Body of pancreas (tissue), 4 donors: ENCODE measurements around the gene WASL. TPM values are rescaled to one million over a fixed set of nuclear protein-coding genes. Genes with fewer than 3 reads are reported as not detected.

Experiments
- ATAC-seq: fragments of 150-250 bp; one replicate; pipeline ENCODE4 v1.9.1; 2016
- DNase-seq, 4 donors: peaks; one replicate each; pipeline ENCODE4 v3.0.0-alpha.2; 2019
- H3K27ac ChIP-seq, 4 donors: fragments of 200-600 bp; sonication (generic); 1 replicate in 3 of 4; 2 replicates in 1 of 4; pipeline versions ENCODE4 v1.5.1 to v1.6.1; 2016 to 2019; ENCODE audit warnings: mild to moderate bottlenecking in 1 of 4, mixed read lengths in 1 of 4, moderate library complexity in 1 of 4
- H3K27me3 ChIP-seq, 2 donors: fragments of 200-600 bp; sonication (generic); one replicate each; pipeline ENCODE4 v1.6.0; 2016; ENCODE audit warnings: mild to moderate bottlenecking in 1 of 2
- H3K36me3 ChIP-seq, 2 donors: fragments of 200-600 bp; sonication (generic); replicated peaks in 1 of 2; 2 replicates each; pipeline ENCODE4 v1.5.1; 2016; ENCODE audit warnings: low read depth in 2 of 2; ENCODE audit not compliant: insufficient read depth in 1 of 2
- H3K4me1 ChIP-seq: fragments of 200-600 bp; sonication (generic); one replicate; pipeline ENCODE4 v1.6.0; 2016
- H3K4me3 ChIP-seq, 2 donors: fragments of 200-600 bp; sonication (generic); 1 replicate in 1 of 2; 2 replicates in 1 of 2; pipeline ENCODE4 v1.5.1; 2016 to 2019
- H3K9me3 ChIP-seq, 3 donors: fragments of 200-600 bp; sonication (generic); 1 replicate in 2 of 3; 2 replicates in 1 of 3; pipeline ENCODE4 v1.5.1; 2016
- POLR2A ChIP-seq, 3 donors: fragments of 450-650 bp; IDR thresholded peaks; one replicate each; pipeline ENCODE4 v1.6.1; 2016; ENCODE audit warnings: antibody characterized with exemption in 3 of 3, mild to moderate bottlenecking in 2 of 3
- WGBS, 2 donors: methylation state at CpG; one replicate each; pipeline ENCODE4 v1.1.5; 2017; 5-methylcytosine and 5-hydroxymethylcytosine counted together
- intact Hi-C: fragments of 100-400 bp; cut with DNase I; formaldehyde crosslinking; loops from one replicate; pipeline ENCODE4 v1.15.1; 2023
- total RNA-seq, 2 donors: library from RNA; depleted of rRNA; stranded (reverse); fragments of >200 nt; gene quantifications; one replicate each; pipeline ENCODE4 v1.1.0, GENCODE V29; 2016
- TF ChIP-seq, protein P1 (sequence below), 7 experiments: fragments of 450-650 bp in 4 of 7; fragments of 200-600 bp in 3 of 7; sonication (generic) in 3 of 7; IDR thresholded peaks; one replicate each; pipeline ENCODE4 v1.5.1; 2016 to 2019; ENCODE audit warnings: antibody characterized with exemption in 7 of 7

Gene WASL
- total RNA-seq, 2 donors from 2014 or later: 12.9 to 20.5 TPM

GRCh38 chr7:123746931-123747488 lies 1.8 kb downstream of the WASL start:
- ATAC-seq (no peak), DNase-seq (no peak)
- H3K27ac ChIP-seq: peak overlapping the region; percentile 97 to 99 (median 98)
- H3K9me3 ChIP-seq: no peaks in the 10 kb centered on the region
- H3K4me1 ChIP-seq: peaks cover 76% of the 10 kb centered on the region
- intact Hi-C loops: no loop called here
- no peaks in the 10 kb centered on the region for H3K36me3 ChIP-seq
- WGBS, 2 donors: 2 to 5% methylated on average over 4 of the region's 4 CpGs
- H3K4me3 ChIP-seq: peak overlapping the region; percentile 85
- no peaks in the 10 kb centered on the region for H3K27me3 ChIP-seq
- no peak for TF ChIP-seq POLR2A (IDR thresholded peaks at IDR 0.05)
- TF ChIP-seq, protein P1, sequence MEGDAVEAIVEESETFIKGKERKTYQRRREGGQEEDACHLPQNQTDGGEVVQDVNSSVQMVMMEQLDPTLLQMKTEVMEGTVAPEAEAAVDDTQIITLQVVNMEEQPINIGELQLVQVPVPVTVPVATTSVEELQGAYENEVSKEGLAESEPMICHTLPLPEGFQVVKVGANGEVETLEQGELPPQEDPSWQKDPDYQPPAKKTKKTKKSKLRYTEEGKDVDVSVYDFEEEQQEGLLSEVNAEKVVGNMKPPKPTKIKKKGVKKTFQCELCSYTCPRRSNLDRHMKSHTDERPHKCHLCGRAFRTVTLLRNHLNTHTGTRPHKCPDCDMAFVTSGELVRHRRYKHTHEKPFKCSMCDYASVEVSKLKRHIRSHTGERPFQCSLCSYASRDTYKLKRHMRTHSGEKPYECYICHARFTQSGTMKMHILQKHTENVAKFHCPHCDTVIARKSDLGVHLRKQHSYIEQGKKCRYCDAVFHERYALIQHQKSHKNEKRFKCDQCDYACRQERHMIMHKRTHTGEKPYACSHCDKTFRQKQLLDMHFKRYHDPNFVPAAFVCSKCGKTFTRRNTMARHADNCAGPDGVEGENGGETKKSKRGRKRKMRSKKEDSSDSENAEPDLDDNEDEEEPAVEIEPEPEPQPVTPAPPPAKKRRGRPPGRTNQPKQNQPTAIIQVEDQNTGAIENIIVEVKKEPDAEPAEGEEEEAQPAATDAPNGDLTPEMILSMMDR (IDR thresholded peaks at IDR 0.05): no peak

DNA sequence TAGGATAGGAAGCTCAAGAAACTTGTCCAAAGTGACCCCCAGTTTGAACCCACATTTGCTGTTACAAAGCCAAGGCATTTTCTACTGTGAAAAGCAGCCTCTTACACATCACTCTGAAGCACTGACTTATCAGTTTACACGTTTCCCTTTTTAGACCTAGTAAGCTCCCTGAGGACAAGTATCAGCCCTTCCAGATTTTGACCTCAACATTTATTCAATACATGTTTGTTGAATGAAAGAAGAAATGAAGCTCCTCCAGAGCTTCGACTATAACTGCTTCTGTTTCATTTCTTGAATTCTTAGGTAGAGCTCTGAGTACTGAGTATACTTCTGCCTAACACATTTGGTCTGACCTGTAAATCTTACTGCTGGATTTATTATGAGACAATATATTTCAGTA lies 2.7 kb downstream of the WASL start:
- Histone ChIP-seq H3K4me3 (no peak overlapping the region), H3K27me3 (no peaks in the 10 kb centered on the region), H3K9me3 (no peaks in the 10 kb centered on the region), H3K36me3 (no peaks in the 10 kb centered on the region), H3K4me1 (peaks cover 67% of the 10 kb centered on the region), H3K27ac (peak overlapping the region in 2 of 4 donors; percentile 99)
- no peak for DNase-seq
- no peak for ATAC-seq
- WGBS, 2 donors: 6 to 15% methylated on average over 2 of the region's 2 CpGs
- intact Hi-C loops: no loop called here
- TF ChIP-seq, protein P1 (IDR thresholded peaks at IDR 0.05): no peak
- no peak for TF ChIP-seq POLR2A (IDR thresholded peaks at IDR 0.05)

- intact Hi-C loops: no loop called here
- H3K4me1 ChIP-seq: peaks cover 68% of the 10 kb centered on the region
- ATAC-seq: no peak
- 35 to 40% methylated on average over 2 of the region's 2 CpGs for WGBS, 2 donors
- no peak for TF ChIP-seq POLR2A (IDR thresholded peaks at IDR 0.05)
- TF ChIP-seq, protein P1 (IDR thresholded peaks at IDR 0.05): no peak
- H3K27ac ChIP-seq: peak overlapping the region in 1 of 4 donors; percentile 99
- no peaks in the 10 kb centered on the region for H3K27me3 ChIP-seq
- no peak for DNase-seq
- no peaks in the 10 kb centered on the region for H3K36me3 ChIP-seq
- H3K4me3 ChIP-seq: no peak overlapping the region
- no peaks in the 10 kb centered on the region for H3K9me3 ChIP-seq
These were observed 3.4 kb downstream of the WASL start for GRCh38 chr7:123745437-123745836.

DNA sequence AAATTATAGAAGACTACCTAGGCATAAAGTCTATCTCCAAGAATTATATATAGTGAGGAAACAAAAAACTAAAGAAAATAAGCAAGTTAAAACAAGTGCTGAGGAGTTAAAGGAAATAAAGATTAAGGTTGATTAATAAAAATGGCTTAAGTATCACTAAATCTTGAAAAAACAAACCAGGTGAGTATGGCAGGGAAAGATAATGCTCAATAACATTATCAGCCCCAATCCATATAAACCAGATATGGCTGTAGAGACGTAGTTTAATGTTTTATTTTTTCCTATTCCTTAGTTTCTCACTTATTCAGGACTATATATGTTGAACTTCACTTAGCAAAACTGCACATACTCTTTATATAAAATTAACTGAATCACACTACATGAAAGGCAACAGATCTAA lies 4.4 kb downstream of the WASL start:
- peaks cover 59% of the 10 kb centered on the region for H3K4me1 ChIP-seq
- H3K4me3 ChIP-seq: no peak overlapping the region
- intact Hi-C loops: no loop called here
- no peaks in the 10 kb centered on the region for H3K36me3 ChIP-seq
- ATAC-seq: no peak
- no peak overlapping the region for H3K27ac ChIP-seq
- WGBS, 2 donors: 37 to 50% methylated on average over 1 of the region's 1 CpG
- no peak for DNase-seq
- H3K9me3 ChIP-seq: no peaks in the 10 kb centered on the region
- H3K27me3 ChIP-seq: no peaks in the 10 kb centered on the region
- TF ChIP-seq, protein P1 (IDR thresholded peaks at IDR 0.05): no peak
- no peak for TF ChIP-seq POLR2A (IDR thresholded peaks at IDR 0.05)

DNA sequence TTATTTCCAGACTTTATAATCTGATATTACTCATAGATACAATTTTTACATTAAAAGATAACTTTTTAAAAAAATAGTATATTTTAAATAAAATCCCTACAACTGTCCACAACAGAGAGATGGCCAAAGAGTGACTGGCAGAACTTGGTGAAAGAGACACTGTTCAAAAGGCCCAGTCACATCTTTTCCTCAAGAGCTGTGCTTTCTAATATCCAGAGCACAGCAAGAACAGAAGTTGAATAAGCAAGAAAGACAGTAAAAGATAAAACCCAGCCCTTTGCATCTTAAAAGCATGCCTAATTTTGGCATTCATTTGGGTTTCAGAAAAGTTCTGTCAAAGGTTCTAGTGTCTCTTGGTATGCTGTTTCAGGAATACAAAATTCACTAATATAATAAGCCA lies 6.9 kb downstream of the WASL start:
- intact Hi-C loops: no loop called here
- DNase-seq (no peak), ATAC-seq (no peak)
- H3K27ac ChIP-seq: no peak overlapping the region
- peaks cover 67% of the 10 kb centered on the region for H3K4me1 ChIP-seq
- H3K9me3 ChIP-seq: no peaks in the 10 kb centered on the region
- TF ChIP-seq, protein P1 (IDR thresholded peaks at IDR 0.05): no peak
- TF ChIP-seq POLR2A (IDR thresholded peaks at IDR 0.05): no peak
- H3K4me3 ChIP-seq: no peak overlapping the region
- H3K36me3 ChIP-seq: no peaks in the 10 kb centered on the region
- H3K27me3 ChIP-seq: no peaks in the 10 kb centered on the region
